SU-DHL-6 (cell line): ENCODE results near the gene MIX23.

Experiments
- CTCF ChIP-seq: fragments of 200-600 bp; sonication (generic); IDR thresholded peaks from one replicate; pipeline ENCODE4 v1.5.1; 2017; ENCODE audit warnings: antibody characterized with exemption, mild to moderate bottlenecking, low read length, moderate library complexity; ENCODE audit not compliant: insufficient read depth, poor library complexity, severe bottlenecking
- EZH2phosphoT487 ChIP-seq: fragments of 200-600 bp; sonication (generic), shearing (Covaris generic); conservative IDR thresholded peaks from 2 replicates; pipeline ENCODE4 v1.6.1; 2018; ENCODE audit warnings: mild to moderate bottlenecking, antibody characterized with exemption, low read length, moderate library complexity, mixed read lengths

- TF ChIP-seq CTCF (peak; percentile 75), EZH2phosphoT487 (no peak)
Measured at GRCh38 chr3:122383771-122384697, 1.0 kb upstream of the MIX23 start, which contains the start of gene FAM162A.
